Activated naive CD4-positive, alpha-beta T cell treated with anti-CD3 and anti-CD28 coated beads, Interleukin-2, amount 10 ng/mL, durations not matched to agents 7 days and 5 days (primary cell): Measurements from ENCODE around the gene STRA6.

Experiments used
- CTCF ChIA-PET: fragments of 350-600 bp; sonication (Branson Sonifier 250); formaldehyde crosslinking; loops from one replicate; lab custom pipeline; 2021; ENCODE audit warnings: antibody characterized with exemption; lab: Charles Lee
- DNase-seq: peaks from one replicate; pipeline ENCODE4 v3.0.0-alpha.2; 2020
- H3K27ac Mint-ChIP-seq: one replicate; pipeline ENCODE4 v1.8.0; 2021; ENCODE audit warnings: mild to moderate bottlenecking, moderate library complexity, mixed read lengths
- H3K27me3 Mint-ChIP-seq: one replicate; pipeline ENCODE4 v1.8.0; 2021; ENCODE audit warnings: mild to moderate bottlenecking, mixed read lengths
- H3K36me3 Mint-ChIP-seq: one replicate; pipeline ENCODE4 v1.8.0; 2021; ENCODE audit warnings: mixed read lengths
- H3K4me1 Mint-ChIP-seq: one replicate; pipeline ENCODE4 v1.8.0; 2021; ENCODE audit warnings: mixed read lengths
- H3K4me3 Mint-ChIP-seq: one replicate; pipeline ENCODE4 v1.8.0; 2021; ENCODE audit warnings: mild to moderate bottlenecking, moderate library complexity, mixed read lengths
- H3K9me3 Mint-ChIP-seq: one replicate; pipeline ENCODE4 v1.8.0; 2021; ENCODE audit warnings: mixed read lengths

STRA6 gene

GRCh38 chr15:74202452-74203401 is at the start of gene STRA6:
TSS of gene STRA6 (minus strand) at chr15:74202787. CDS start at chr15:74202267, 520 bp downstream.
- peaks cover 45% of the 10 kb centered on the region for H3K27me3 Mint-ChIP-seq
- no peak within 1 kb of the TSS for H3K27ac Mint-ChIP-seq
- H3K9me3 Mint-ChIP-seq: no peaks in the 10 kb centered on the region
- H3K36me3 Mint-ChIP-seq: no peaks in the 10 kb centered on the region
- DNase-seq: no peak
- CTCF ChIA-PET: no interaction called here
- no peaks in the 10 kb centered on the region for H3K4me1 Mint-ChIP-seq
- no peak within 1 kb of the TSS for H3K4me3 Mint-ChIP-seq

DNA sequence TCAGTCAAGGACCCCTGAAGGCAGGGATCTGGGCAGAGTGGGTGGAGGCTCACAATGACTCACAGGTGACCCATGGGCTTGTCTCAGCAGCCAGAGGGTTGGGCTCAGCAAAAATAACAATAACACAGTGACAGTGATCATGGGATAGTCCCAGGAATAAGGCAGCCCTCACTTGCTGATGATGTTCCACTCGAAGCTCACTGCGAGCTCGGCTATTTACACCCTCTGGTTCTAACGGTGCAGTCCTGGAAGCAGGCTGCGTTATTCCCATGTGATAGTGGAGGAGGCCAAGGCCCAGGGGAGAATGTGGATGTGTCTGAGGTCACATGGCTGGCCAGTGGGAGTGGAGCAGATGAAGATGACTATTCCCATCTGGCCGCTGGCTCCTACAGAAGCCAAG is 49.7 kb upstream of the STRA6 start:
- Mint-ChIP-seq H3K27me3 (peaks cover 29% of the 10 kb centered on the region), H3K27ac (no peak overlapping the region), H3K4me1 (no peaks in the 10 kb centered on the region), H3K4me3 (no peak overlapping the region), H3K36me3 (no peaks in the 10 kb centered on the region), H3K9me3 (no peaks in the 10 kb centered on the region)
- no peak for DNase-seq
- CTCF ChIA-PET: no interaction called here

GRCh38 chr15:74251131-74251811 is 48.7 kb upstream of the STRA6 start:
- no peak overlapping the region for H3K4me3 Mint-ChIP-seq
- no peak for DNase-seq
- no peaks in the 10 kb centered on the region for H3K4me1 Mint-ChIP-seq
- H3K9me3 Mint-ChIP-seq: no peaks in the 10 kb centered on the region
- peaks cover 29% of the 10 kb centered on the region for H3K27me3 Mint-ChIP-seq
- CTCF ChIA-PET: interaction anchor here (0.6 kb wide), 1 partner anchor 40 kb away, joined by 3 read pairs; no protein-coding TSS in a partner anchor
- no peak overlapping the region for H3K27ac Mint-ChIP-seq
- H3K36me3 Mint-ChIP-seq: no peaks in the 10 kb centered on the region

- Mint-ChIP-seq H3K27me3 (peaks cover 34% of the 10 kb centered on the region), H3K27ac (no peak overlapping the region), H3K4me3 (no peak overlapping the region), H3K9me3 (no peaks in the 10 kb centered on the region), H3K36me3 (no peaks in the 10 kb centered on the region), H3K4me1 (peaks cover under 1% of the 10 kb centered on the region)
- CTCF ChIA-PET: interaction anchor here (0.7 kb wide), 1 partner anchor 481 kb away, joined by 3 read pairs; no protein-coding TSS in a partner anchor
- DNase-seq: no peak
These were observed 47.7 kb upstream of the STRA6 start for GRCh38 chr15:74250266-74250665.

DNA sequence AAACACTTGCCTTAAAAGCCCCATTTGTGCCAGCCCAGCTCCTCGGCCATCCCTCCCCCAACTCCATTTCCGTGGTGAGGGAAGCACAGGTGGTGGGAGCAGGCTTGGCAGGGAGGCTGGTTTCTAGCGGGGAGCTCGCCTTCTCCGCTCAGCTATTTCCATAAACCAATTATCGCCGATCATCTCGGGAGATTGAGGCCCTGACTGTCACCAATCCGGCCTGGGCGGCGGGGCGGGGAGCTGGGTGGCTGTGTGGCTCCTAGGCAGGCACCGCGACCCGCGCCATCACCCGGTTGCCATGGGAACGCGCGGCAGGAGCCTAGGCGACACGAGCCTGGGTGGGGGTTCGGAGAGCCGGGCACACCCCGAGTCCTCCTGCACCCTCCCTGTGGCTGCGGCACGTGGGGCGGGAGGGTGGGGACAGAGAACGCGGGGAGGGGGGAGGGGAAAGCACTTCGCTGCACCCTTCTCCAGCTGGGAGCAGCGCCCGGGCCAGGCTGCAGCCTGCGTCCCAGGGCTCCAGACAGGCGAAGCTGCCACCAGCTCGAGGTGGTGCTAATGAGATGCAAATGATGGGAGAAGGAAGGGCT is 42.9 kb upstream of the STRA6 start:
- H3K27ac Mint-ChIP-seq: no peak overlapping the region
- H3K4me1 Mint-ChIP-seq: peaks cover 7% of the 10 kb centered on the region
- CTCF ChIA-PET: no interaction called here
- peak; percentile 44 for DNase-seq
- H3K4me3 Mint-ChIP-seq: no peak overlapping the region
- H3K9me3 Mint-ChIP-seq: no peaks in the 10 kb centered on the region
- H3K36me3 Mint-ChIP-seq: no peaks in the 10 kb centered on the region
- H3K27me3 Mint-ChIP-seq: peaks cover 57% of the 10 kb centered on the region

DNA sequence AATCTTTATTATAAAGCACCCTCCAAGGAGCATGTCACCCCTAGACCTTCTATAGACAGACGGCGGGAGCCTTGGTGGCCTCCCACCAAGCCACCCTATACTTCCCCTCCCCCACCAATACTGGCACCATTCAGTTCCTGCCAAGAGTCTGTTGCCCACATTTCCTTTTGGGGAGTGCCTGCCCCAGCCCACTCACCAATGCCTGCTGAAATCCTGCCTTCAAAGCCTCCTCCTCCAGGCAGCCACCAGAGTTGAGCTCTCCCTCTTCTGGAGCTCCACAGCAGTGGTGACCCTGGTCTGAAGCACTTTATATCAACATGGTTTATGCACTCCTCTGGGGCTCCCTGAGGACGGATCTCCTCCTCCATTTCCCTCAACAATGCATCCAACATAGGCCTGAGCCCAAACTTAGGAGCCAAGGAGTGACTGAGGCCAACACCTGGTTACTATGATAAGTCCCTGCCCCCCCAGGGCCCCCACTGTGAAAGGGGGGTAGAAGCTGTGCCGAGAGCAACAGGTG is 42.3 kb upstream of the STRA6 start:
- CTCF ChIA-PET: no interaction called here
- peaks cover 7% of the 10 kb centered on the region for H3K4me1 Mint-ChIP-seq
- H3K4me3 Mint-ChIP-seq: no peak overlapping the region
- no peak overlapping the region for H3K27ac Mint-ChIP-seq
- H3K27me3 Mint-ChIP-seq: peaks cover 57% of the 10 kb centered on the region
- no peak for DNase-seq
- H3K36me3 Mint-ChIP-seq: no peaks in the 10 kb centered on the region
- H3K9me3 Mint-ChIP-seq: no peaks in the 10 kb centered on the region

DNA sequence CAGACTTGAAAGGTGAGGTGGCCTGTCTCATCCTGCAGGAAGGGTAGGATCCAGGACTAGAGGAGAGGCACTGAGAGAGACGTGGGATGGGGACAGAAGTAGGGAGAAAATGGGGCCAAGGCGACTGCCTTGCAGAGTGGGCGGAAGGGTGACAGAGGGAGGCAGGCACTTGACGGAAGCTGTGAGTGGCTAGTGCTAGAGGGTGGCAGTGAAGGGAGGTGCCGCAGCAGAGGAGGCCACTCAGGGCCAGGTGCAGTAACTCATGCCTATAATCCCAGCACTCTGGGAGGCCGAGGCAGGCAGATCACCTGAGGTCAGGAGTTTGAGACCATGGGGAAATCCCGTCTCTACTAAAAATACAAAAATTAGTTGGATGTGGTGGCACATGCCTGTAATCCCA is 40.8 kb upstream of the STRA6 start:
- CTCF ChIA-PET: no interaction called here
- DNase-seq: no peak
- H3K27ac Mint-ChIP-seq: no peak overlapping the region
- no peaks in the 10 kb centered on the region for H3K36me3 Mint-ChIP-seq
- no peaks in the 10 kb centered on the region for H3K9me3 Mint-ChIP-seq
- no peak overlapping the region for H3K4me3 Mint-ChIP-seq
- H3K27me3 Mint-ChIP-seq: peaks cover 66% of the 10 kb centered on the region
- H3K4me1 Mint-ChIP-seq: peaks cover 7% of the 10 kb centered on the region

GRCh38 chr15:74242441-74243185 is 40.0 kb upstream of the STRA6 start:
- no peak overlapping the region for H3K27ac Mint-ChIP-seq
- H3K27me3 Mint-ChIP-seq: peaks cover 66% of the 10 kb centered on the region
- no peak overlapping the region for H3K4me3 Mint-ChIP-seq
- H3K36me3 Mint-ChIP-seq: no peaks in the 10 kb centered on the region
- no peaks in the 10 kb centered on the region for H3K9me3 Mint-ChIP-seq
- DNase-seq: no peak
- CTCF ChIA-PET: no interaction called here
- peaks cover 7% of the 10 kb centered on the region for H3K4me1 Mint-ChIP-seq

DNA sequence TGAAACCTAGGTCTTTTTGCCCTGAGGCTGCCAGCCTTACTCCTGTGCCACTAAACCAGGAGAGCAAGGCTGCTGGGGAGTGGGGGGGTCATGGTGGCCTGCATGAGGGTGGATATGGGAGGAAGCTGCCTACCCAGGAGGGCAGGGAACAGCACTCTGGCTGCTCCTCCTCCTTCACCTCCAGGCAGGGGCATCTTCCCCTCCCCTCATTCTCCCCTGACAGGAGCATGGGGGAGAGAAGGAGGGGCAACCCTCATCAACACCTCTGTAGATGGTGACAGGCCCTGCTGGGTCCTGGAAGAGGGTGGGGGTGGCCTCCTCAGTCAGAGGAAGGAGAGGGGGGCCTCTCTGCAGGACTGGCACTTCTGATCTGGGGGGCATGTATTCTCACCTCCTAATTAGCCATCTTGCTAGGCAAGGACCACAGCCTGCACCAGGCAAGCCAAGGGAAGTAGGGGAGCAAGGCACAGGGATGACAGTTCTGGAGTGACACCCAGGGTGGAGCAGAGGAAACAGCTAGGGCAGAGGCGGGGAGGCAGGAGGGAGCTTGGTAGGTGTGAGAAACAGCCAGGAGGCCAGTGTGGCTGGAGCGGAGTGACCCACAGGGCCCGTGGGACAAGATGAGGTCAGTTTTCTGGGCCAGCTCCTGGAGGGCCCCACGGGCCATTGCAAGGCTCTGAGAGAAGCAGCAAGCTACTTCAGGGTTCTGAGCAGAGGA is 38.5 kb upstream of the STRA6 start:
- Mint-ChIP-seq H3K27ac (no peak overlapping the region), H3K27me3 (peaks cover 60% of the 10 kb centered on the region), H3K4me1 (peaks cover 7% of the 10 kb centered on the region), H3K9me3 (no peaks in the 10 kb centered on the region), H3K4me3 (no peak overlapping the region), H3K36me3 (no peaks in the 10 kb centered on the region)
- DNase-seq: no peak
- CTCF ChIA-PET: no interaction called here

GRCh38 chr15:74240002-74240568 is 37.5 kb upstream of the STRA6 start:
- Mint-ChIP-seq H3K36me3 (no peaks in the 10 kb centered on the region), H3K27ac (no peak overlapping the region), H3K9me3 (no peaks in the 10 kb centered on the region), H3K4me3 (no peak overlapping the region), H3K27me3 (peaks cover 54% of the 10 kb centered on the region), H3K4me1 (peaks cover 4% of the 10 kb centered on the region)
- CTCF ChIA-PET: interaction anchor here (1.3 to 1.7 kb wide), 2 partner anchors 68 to 81 kb away, joined by 5 read pairs; no protein-coding TSS in a partner anchor
- no peak for DNase-seq

GRCh38 chr15:74239051-74239705 is 36.6 kb upstream of the STRA6 start:
- H3K27me3 Mint-ChIP-seq: peaks cover 52% of the 10 kb centered on the region
- CTCF ChIA-PET: interaction anchor here (1.3 to 1.7 kb wide), 2 partner anchors 69 to 82 kb away, joined by 5 read pairs; no protein-coding TSS in a partner anchor
- no peak for DNase-seq
- H3K27ac Mint-ChIP-seq: no peak overlapping the region
- H3K4me3 Mint-ChIP-seq: no peak overlapping the region
- H3K4me1 Mint-ChIP-seq: no peaks in the 10 kb centered on the region
- H3K36me3 Mint-ChIP-seq: no peaks in the 10 kb centered on the region
- H3K9me3 Mint-ChIP-seq: no peaks in the 10 kb centered on the region

DNA sequence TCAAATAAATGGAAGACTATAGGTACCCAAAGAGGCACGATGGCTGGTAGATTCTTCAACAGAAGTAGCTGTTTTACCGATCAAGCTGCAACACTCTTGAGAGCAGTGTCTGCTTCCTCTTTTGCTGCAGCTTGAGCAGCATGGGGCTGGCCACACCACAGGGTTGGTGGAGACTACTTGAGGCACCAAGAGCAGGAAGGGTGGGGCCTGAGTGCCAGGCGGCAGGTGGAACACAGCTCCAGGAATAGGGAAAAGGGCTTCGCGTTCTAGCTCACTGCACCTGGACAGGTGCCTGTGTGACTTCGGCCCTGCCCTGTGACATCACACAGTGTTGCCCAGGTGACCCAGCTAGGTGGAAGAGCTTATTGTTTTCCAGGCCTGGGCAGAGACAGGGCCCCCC is 33.4 kb upstream of the STRA6 start, which contains the start of gene CCDC33:
CCDC33 (plus strand) TSS at position 365 of the 400 bp plus-strand sequence. CDS start 394 bp downstream, outside the sequence.
- H3K9me3 Mint-ChIP-seq: no peaks in the 10 kb centered on the region
- CTCF ChIA-PET: no interaction called here
- no peaks in the 10 kb centered on the region for H3K4me1 Mint-ChIP-seq
- peaks cover 40% of the 10 kb centered on the region for H3K27me3 Mint-ChIP-seq
- no peak within 1 kb of the TSS for H3K4me3 Mint-ChIP-seq
- no peak for DNase-seq
- H3K36me3 Mint-ChIP-seq: no peaks in the 10 kb centered on the region
- H3K27ac Mint-ChIP-seq: no peak within 1 kb of the TSS
